Measurements from ENCODE around the gene GAB2.
A peak's percentile ranks its signal among the peaks of the same experiment; 100 is the strongest.

GAB2 gene

GRCh38 chr11:78457448-78457847, 39.8 kb upstream of the GAB2 start:
- POLR2A ChIA-PET = interaction anchor here (0.7 kb wide), 1 partner anchor 128 kb away, joined by 3 read pairs; no protein-coding TSS in a partner anchor
- no peak overlapping the region for H3K4me3 ChIP-seq (ENCODE audit: control insufficient read depth in 1 of 7, extremely low read depth in 1 of 7, insufficient read depth in 4 of 7, low read depth in 2 of 7, low read length in 6 of 7)
- CTCF ChIA-PET = interaction anchor here (0.6 to 1.6 kb wide), 3 partner anchors 11 to 34 kb away, joined by 3 to 4 read pairs (median 3); no protein-coding TSS in a partner anchor

GRCh38 chr11:78453140-78453935, 35.7 kb upstream of the GAB2 start:
- ChIA-PET CTCF (interaction anchor here (1.3 to 2.1 kb wide), 3 partner anchors 19 to 36 kb away, joined by 3 to 7 read pairs (median 4); partner anchors contain the start of gene GAB2), POLR2A (no interaction called here)
- Histone ChIP-seq H3K27me3 (replicated peaks in 2 of 5; ENCODE audit: control insufficient read depth in 4 of 5, insufficient read depth in 5 of 5, low read length in 4 of 5) (no peaks in the 10 kb centered on the region), H3K4me1 (ENCODE audit: control extremely low read depth in 1 of 4, control insufficient read depth in 4 of 4, insufficient read depth in 4 of 4, low read length in 3 of 4) (peaks cover 13 to 35% (median 28%) of the 10 kb centered on the region in 4 experiments), H3K9me3 (ENCODE audit: control extremely low read depth in 1 of 5, control insufficient read depth in 4 of 5, insufficient read depth in 2 of 5, low read depth in 1 of 5, low read length in 4 of 5) (no peaks in the 10 kb centered on the region), H3K27ac (ENCODE audit: insufficient read depth in 1 of 2, low read depth in 1 of 2, low read length in 2 of 2, poor library complexity in 1 of 2, severe bottlenecking in 2 of 2) (peak overlapping the region; percentile 29 to 39), H3K36me3 (ENCODE audit: control insufficient read depth in 4 of 4, insufficient read depth in 4 of 4, low read length in 3 of 4) (peaks cover under 1 to 24% (median 6%) of the 10 kb centered on the region in 4 experiments), H3K4me3 (ENCODE audit: control insufficient read depth in 1 of 7, extremely low read depth in 1 of 7, insufficient read depth in 4 of 7, low read depth in 2 of 7, low read length in 6 of 7) (peak overlapping the region in 1 of 7 experiments; percentile 50)
- no CpG with 5 or more reads among the region's 2 CpGs for WGBS (ENCODE audit: insufficient coverage)
- DNase-seq = peak in 1 of 3 donors; percentile 26

More at GRCh38 chr11:78457448-78457847, 39.8 kb upstream of the GAB2 start:
- Histone ChIP-seq H3K36me3 (ENCODE audit: control insufficient read depth in 4 of 4, insufficient read depth in 4 of 4, low read length in 3 of 4) (peaks cover 6 to 38% (median 20%) of the 10 kb centered on the region in 4 experiments), H3K4me1 (ENCODE audit: control extremely low read depth in 1 of 4, control insufficient read depth in 4 of 4, insufficient read depth in 4 of 4, low read length in 3 of 4) (peaks cover 7 to 23% (median 19%) of the 10 kb centered on the region in 4 experiments), H3K9me3 (ENCODE audit: control extremely low read depth in 1 of 5, control insufficient read depth in 4 of 5, insufficient read depth in 2 of 5, low read depth in 1 of 5, low read length in 4 of 5) (no peaks in the 10 kb centered on the region), H3K27me3 (replicated peaks in 2 of 5; ENCODE audit: control insufficient read depth in 4 of 5, insufficient read depth in 5 of 5, low read length in 4 of 5) (no peaks in the 10 kb centered on the region), H3K27ac (ENCODE audit: insufficient read depth in 1 of 2, low read depth in 1 of 2, low read length in 2 of 2, poor library complexity in 1 of 2, severe bottlenecking in 2 of 2) (no peak overlapping the region)
- no peak for DNase-seq
- WGBS (ENCODE audit: insufficient coverage) = no CpG with 5 or more reads among the region's 2 CpGs

- no peak overlapping the region for H3K4me3 ChIP-seq (ENCODE audit: control insufficient read depth in 1 of 7, extremely low read depth in 1 of 7, insufficient read depth in 4 of 7, low read depth in 2 of 7, low read length in 6 of 7)
- H3K4me1 ChIP-seq (ENCODE audit: control extremely low read depth in 1 of 4, control insufficient read depth in 4 of 4, insufficient read depth in 4 of 4, low read length in 3 of 4) = peaks cover 13 to 35% (median 28%) of the 10 kb centered on the region in 4 experiments
- no peaks in the 10 kb centered on the region for H3K27me3 ChIP-seq (replicated peaks in 2 of 5; ENCODE audit: control insufficient read depth in 4 of 5, insufficient read depth in 5 of 5, low read length in 4 of 5)
- WGBS (ENCODE audit: insufficient coverage) = 100% methylated on average over 4 of the region's 5 CpGs
- CTCF ChIA-PET = interaction anchor here (1.2 to 2.1 kb wide), 4 partner anchors 16 to 35 kb away, joined by 3 to 7 read pairs (median 4); partner anchors contain the start of gene GAB2
- no peaks in the 10 kb centered on the region for H3K9me3 ChIP-seq (ENCODE audit: control extremely low read depth in 1 of 5, control insufficient read depth in 4 of 5, insufficient read depth in 2 of 5, low read depth in 1 of 5, low read length in 4 of 5)
- DNase-seq = no peak
- H3K27ac ChIP-seq (ENCODE audit: insufficient read depth in 1 of 2, low read depth in 1 of 2, low read length in 2 of 2, poor library complexity in 1 of 2, severe bottlenecking in 2 of 2) = no peak overlapping the region
- POLR2A ChIA-PET = interaction anchor here (0.6 kb wide), 1 partner anchor 11 kb away, joined by 4 read pairs; no protein-coding TSS in a partner anchor
- H3K36me3 ChIP-seq (ENCODE audit: control insufficient read depth in 4 of 4, insufficient read depth in 4 of 4, low read length in 3 of 4) = peaks cover 0 to 10% (median 2%) of the 10 kb centered on the region in 4 experiments
These were observed 33.9 kb upstream of the GAB2 start for GRCh38 chr11:78451371-78452150.

- Histone ChIP-seq H3K4me1 (ENCODE audit: control extremely low read depth in 1 of 4, control insufficient read depth in 4 of 4, insufficient read depth in 4 of 4, low read length in 3 of 4) (peaks cover 13 to 40% (median 30%) of the 10 kb centered on the region in 4 experiments), H3K36me3 (ENCODE audit: control insufficient read depth in 4 of 4, insufficient read depth in 4 of 4, low read length in 3 of 4) (peaks cover 0 to 9% (median 2%) of the 10 kb centered on the region in 4 experiments), H3K27me3 (replicated peaks in 2 of 5; ENCODE audit: control insufficient read depth in 4 of 5, insufficient read depth in 5 of 5, low read length in 4 of 5) (no peaks in the 10 kb centered on the region), H3K9me3 (ENCODE audit: control extremely low read depth in 1 of 5, control insufficient read depth in 4 of 5, insufficient read depth in 2 of 5, low read depth in 1 of 5, low read length in 4 of 5) (no peaks in the 10 kb centered on the region), H3K27ac (ENCODE audit: insufficient read depth in 1 of 2, low read depth in 1 of 2, low read length in 2 of 2, poor library complexity in 1 of 2, severe bottlenecking in 2 of 2) (no peak overlapping the region), H3K4me3 (ENCODE audit: control insufficient read depth in 1 of 7, extremely low read depth in 1 of 7, insufficient read depth in 4 of 7, low read depth in 2 of 7, low read length in 6 of 7) (no peak overlapping the region)
- ChIA-PET POLR2A (no interaction called here), CTCF (no interaction called here)
- peak in 1 of 3 donors; percentile 31 for DNase-seq
- 40% methylated on average over 2 of the region's 2 CpGs for WGBS (ENCODE audit: insufficient coverage)
These were observed 33.2 kb upstream of the GAB2 start for GRCh38 chr11:78450866-78451265.

- Histone ChIP-seq H3K36me3 (ENCODE audit: control insufficient read depth in 4 of 4, insufficient read depth in 4 of 4, low read length in 3 of 4) (peaks cover 0 to 4% (median 2%) of the 10 kb centered on the region in 4 experiments), H3K27ac (ENCODE audit: insufficient read depth in 1 of 2, low read depth in 1 of 2, low read length in 2 of 2, poor library complexity in 1 of 2, severe bottlenecking in 2 of 2) (no peak overlapping the region), H3K27me3 (replicated peaks in 2 of 5; ENCODE audit: control insufficient read depth in 4 of 5, insufficient read depth in 5 of 5, low read length in 4 of 5) (no peaks in the 10 kb centered on the region), H3K4me3 (ENCODE audit: control insufficient read depth in 1 of 7, extremely low read depth in 1 of 7, insufficient read depth in 4 of 7, low read depth in 2 of 7, low read length in 6 of 7) (no peak overlapping the region), H3K9me3 (ENCODE audit: control extremely low read depth in 1 of 5, control insufficient read depth in 4 of 5, insufficient read depth in 2 of 5, low read depth in 1 of 5, low read length in 4 of 5) (no peaks in the 10 kb centered on the region), H3K4me1 (ENCODE audit: control extremely low read depth in 1 of 4, control insufficient read depth in 4 of 4, insufficient read depth in 4 of 4, low read length in 3 of 4) (peaks cover 13 to 40% (median 30%) of the 10 kb centered on the region in 4 experiments)
- DNase-seq = no peak
- POLR2A ChIA-PET = no interaction called here
- 100% methylated on average over 3 of the region's 4 CpGs for WGBS (ENCODE audit: insufficient coverage)
- CTCF ChIA-PET = no interaction called here
These were observed 32.2 kb upstream of the GAB2 start for GRCh38 chr11:78449866-78450265.

GRCh38 chr11:78446210-78446609, 28.6 kb upstream of the GAB2 start:
- H3K36me3 ChIP-seq (ENCODE audit: control insufficient read depth in 4 of 4, insufficient read depth in 4 of 4, low read length in 3 of 4) = peaks cover 2 to 20% (median 10%) of the 10 kb centered on the region in 4 experiments
- CTCF ChIA-PET = interaction anchor here (1.0 to 3.1 kb wide), 2 partner anchors 11 kb away, joined by 3 to 16 read pairs; no protein-coding TSS in a partner anchor
- no peaks in the 10 kb centered on the region for H3K9me3 ChIP-seq (ENCODE audit: control extremely low read depth in 1 of 5, control insufficient read depth in 4 of 5, insufficient read depth in 2 of 5, low read depth in 1 of 5, low read length in 4 of 5)
- no peak overlapping the region for H3K4me3 ChIP-seq (ENCODE audit: control insufficient read depth in 1 of 7, extremely low read depth in 1 of 7, insufficient read depth in 4 of 7, low read depth in 2 of 7, low read length in 6 of 7)
- H3K4me1 ChIP-seq (ENCODE audit: control extremely low read depth in 1 of 4, control insufficient read depth in 4 of 4, insufficient read depth in 4 of 4, low read length in 3 of 4) = peaks cover 4 to 11% (median 6%) of the 10 kb centered on the region in 4 experiments
- POLR2A ChIA-PET = no interaction called here
- no peaks in the 10 kb centered on the region for H3K27me3 ChIP-seq (replicated peaks in 2 of 5; ENCODE audit: control insufficient read depth in 4 of 5, insufficient read depth in 5 of 5, low read length in 4 of 5)
- H3K27ac ChIP-seq (ENCODE audit: insufficient read depth in 1 of 2, low read depth in 1 of 2, low read length in 2 of 2, poor library complexity in 1 of 2, severe bottlenecking in 2 of 2) = no peak overlapping the region
- peak in 2 of 3 donors; percentile 37 to 63 for DNase-seq
